Smooth muscle cell (in vitro differentiated cells): ENCODE results near the gene TCF4. TPM values are rescaled to one million over a fixed set of nuclear protein-coding genes. Genes with fewer than 3 reads are reported as not detected.
A peak's percentile ranks its signal among the peaks of the same experiment; 100 is the strongest.

ENCODE experiments used
- DNase-seq: peaks from one replicate; lab custom pipeline; 2025; ENCODE audit not compliant: unreplicated experiment; lab: John Stamatoyannopoulos, UW
- H2AFZ ChIP-seq: fragments of 200-600 bp; sonication (generic); 2 replicates; pipeline ENCODE4 v1.6.0; 2016; ENCODE audit warnings: antibody characterized with exemption, low read depth, mild to moderate bottlenecking
- H3F3A ChIP-seq: fragments of 200-600 bp; sonication (generic); 2 replicates; pipeline ENCODE4 v1.6.0; 2017; ENCODE audit warnings: antibody characterized with exemption, low read depth
- H3K27ac ChIP-seq: fragments of 200-600 bp; sonication (generic); 2 replicates; pipeline ENCODE4 v1.5.1; 2016; ENCODE audit warnings: low read depth, mild to moderate bottlenecking
- H3K27me3 ChIP-seq: fragments of 200-600 bp; sonication (generic); 2 replicates; pipeline ENCODE4 v1.6.1; 2016; ENCODE audit warnings: low read depth, mild to moderate bottlenecking
- H3K36me3 ChIP-seq: fragments of 200-600 bp; sonication (generic); 2 replicates; pipeline ENCODE4 v1.5.1; 2016; ENCODE audit warnings: low read depth
- H3K4me1 ChIP-seq: fragments of 200-600 bp; sonication (generic); 2 replicates; pipeline ENCODE4 v1.5.1; 2016; ENCODE audit warnings: low read depth
- H3K4me2 ChIP-seq: fragments of 200-600 bp; sonication (generic); 2 replicates; pipeline ENCODE4 v1.6.0; 2016; ENCODE audit warnings: mild to moderate bottlenecking
- H3K4me3 ChIP-seq: fragments of 200-600 bp; sonication (generic); 2 replicates; pipeline ENCODE4 v1.5.1; 2016; ENCODE audit warnings: mild to moderate bottlenecking
- H3K79me2 ChIP-seq: fragments of 200-600 bp; sonication (generic); 2 replicates; pipeline ENCODE4 v1.6.0; 2016; ENCODE audit warnings: low read depth, mild to moderate bottlenecking
- H3K9ac ChIP-seq: fragments of 200-600 bp; sonication (generic); 2 replicates; pipeline ENCODE4 v1.6.0; 2016; ENCODE audit warnings: low read depth
- H3K9me3 ChIP-seq: fragments of 200-600 bp; sonication (generic); replicated peaks from 2 replicates; pipeline ENCODE4 v1.5.1; 2016; ENCODE audit warnings: low read depth
- H4K20me1 ChIP-seq: fragments of 200-600 bp; sonication (generic); 2 replicates; pipeline ENCODE4 v1.6.0; 2016; ENCODE audit warnings: low read depth
- WGBS: methylation state at CpG from one replicate; pipeline ENCODE4 v1.1.7; 2016; ENCODE audit warnings: low lambda C conversion rate; 5-methylcytosine and 5-hydroxymethylcytosine counted together
- polyA plus RNA-seq: library from polyadenylated mRNA; unstranded; fragments of >200 nt; fragmentation: Nextera tagmentation; extraction: Ambion mirVana; gene quantifications from 2 replicates; pipeline ENCODE4 v1.2.1, GENCODE V29; 2016
- total RNA-seq: library from RNA; depleted of rRNA; stranded (reverse); fragments of >200 nt; gene quantifications from 2 replicates; pipeline ENCODE4 v1.2.3, GENCODE V29; 2014
- TF ChIP-seq, protein P1 (sequence below): fragments of 200-600 bp; sonication (generic); IDR thresholded peaks from 2 replicates; pipeline ENCODE4 v1.5.1; 2017; ENCODE audit warnings: borderline replicate concordance, mild to moderate bottlenecking, antibody characterized with exemption; ENCODE audit not compliant: insufficient read depth, poor library complexity, severe bottlenecking

Gene TCF4
- total and polyA plus RNA-seq, 2 experiments from 2014 or later = 105 to 120 TPM

DNA sequence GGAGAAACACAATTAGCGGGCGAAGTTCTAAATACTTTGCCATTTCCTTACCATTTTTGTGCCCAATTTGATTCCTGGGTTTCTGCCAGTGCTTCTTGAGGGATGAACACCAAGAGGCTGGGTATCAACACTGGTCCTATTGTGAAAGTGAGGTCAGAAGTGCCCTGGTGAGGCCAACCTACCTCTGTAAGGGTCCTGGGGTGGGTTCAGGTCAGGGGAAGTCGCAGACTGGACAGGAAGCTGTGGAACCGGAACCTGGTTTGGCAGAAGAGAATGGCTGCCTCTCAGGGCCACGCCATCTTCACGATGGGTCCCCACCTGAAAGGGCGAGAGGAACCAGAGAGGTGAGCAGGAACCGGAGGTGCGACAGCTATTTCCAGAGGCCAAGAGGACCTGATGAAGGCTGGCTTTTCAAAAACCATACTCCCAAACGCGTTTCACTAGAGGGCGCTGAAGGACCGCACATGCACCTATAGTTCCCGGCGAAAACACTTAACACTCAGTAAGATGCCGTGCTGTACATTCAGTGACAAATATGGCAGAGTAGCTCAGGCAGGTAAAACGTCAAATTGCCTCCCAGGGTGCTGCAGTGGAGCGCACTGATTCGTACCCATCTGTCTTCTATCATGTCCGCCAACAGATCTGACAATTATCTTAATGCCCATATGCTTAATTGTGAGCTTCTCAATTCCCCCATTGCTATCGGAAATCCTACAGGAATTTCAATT is 353.5 kb downstream of the TCF4 start:
- no peak overlapping the region for H2AFZ ChIP-seq
- peak; percentile 16 for DNase-seq
- TF ChIP-seq, protein P1, sequence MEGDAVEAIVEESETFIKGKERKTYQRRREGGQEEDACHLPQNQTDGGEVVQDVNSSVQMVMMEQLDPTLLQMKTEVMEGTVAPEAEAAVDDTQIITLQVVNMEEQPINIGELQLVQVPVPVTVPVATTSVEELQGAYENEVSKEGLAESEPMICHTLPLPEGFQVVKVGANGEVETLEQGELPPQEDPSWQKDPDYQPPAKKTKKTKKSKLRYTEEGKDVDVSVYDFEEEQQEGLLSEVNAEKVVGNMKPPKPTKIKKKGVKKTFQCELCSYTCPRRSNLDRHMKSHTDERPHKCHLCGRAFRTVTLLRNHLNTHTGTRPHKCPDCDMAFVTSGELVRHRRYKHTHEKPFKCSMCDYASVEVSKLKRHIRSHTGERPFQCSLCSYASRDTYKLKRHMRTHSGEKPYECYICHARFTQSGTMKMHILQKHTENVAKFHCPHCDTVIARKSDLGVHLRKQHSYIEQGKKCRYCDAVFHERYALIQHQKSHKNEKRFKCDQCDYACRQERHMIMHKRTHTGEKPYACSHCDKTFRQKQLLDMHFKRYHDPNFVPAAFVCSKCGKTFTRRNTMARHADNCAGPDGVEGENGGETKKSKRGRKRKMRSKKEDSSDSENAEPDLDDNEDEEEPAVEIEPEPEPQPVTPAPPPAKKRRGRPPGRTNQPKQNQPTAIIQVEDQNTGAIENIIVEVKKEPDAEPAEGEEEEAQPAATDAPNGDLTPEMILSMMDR = peak; percentile 75
- H3K36me3 ChIP-seq = peaks cover 26% of the 10 kb centered on the region
- no peaks in the 10 kb centered on the region for H3K9me3 ChIP-seq
- no peaks in the 10 kb centered on the region for H3K4me1 ChIP-seq
- no peaks in the 10 kb centered on the region for H3K79me2 ChIP-seq
- no peaks in the 10 kb centered on the region for H3F3A ChIP-seq
- H3K27ac ChIP-seq = no peak overlapping the region
- H3K4me3 ChIP-seq = no peak overlapping the region
- 53% methylated on average over 21 of the region's 21 CpGs for WGBS
- no peaks in the 10 kb centered on the region for H3K27me3 ChIP-seq
- H4K20me1 ChIP-seq = no peaks in the 10 kb centered on the region
- H3K9ac ChIP-seq = no peak overlapping the region
- H3K4me2 ChIP-seq = no peak overlapping the region

DNA sequence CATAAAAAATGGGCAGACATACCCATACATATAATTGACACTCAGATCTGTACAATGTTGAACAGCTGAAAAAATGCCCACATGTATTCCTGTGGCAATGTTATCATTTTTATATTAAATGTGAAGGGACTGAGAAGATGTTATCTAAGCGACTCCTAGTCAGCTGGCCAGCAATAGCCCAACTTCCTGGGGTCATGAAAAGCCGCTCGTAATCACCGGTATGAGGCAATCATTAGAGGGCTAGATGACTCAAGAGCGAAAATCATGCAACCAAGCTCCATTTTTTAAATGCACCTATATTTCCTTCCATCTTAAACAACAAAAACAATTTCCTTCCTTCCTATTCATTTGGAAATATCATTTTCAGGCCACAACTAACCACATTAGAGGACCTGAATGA is 354.1 kb downstream of the TCF4 start:
- H3K27me3 ChIP-seq = no peaks in the 10 kb centered on the region
- H4K20me1 ChIP-seq = no peaks in the 10 kb centered on the region
- H3K27ac ChIP-seq = no peak overlapping the region
- H3K9ac ChIP-seq = no peak overlapping the region
- no peaks in the 10 kb centered on the region for H3K4me1 ChIP-seq
- TF ChIP-seq, protein P1 = no peak
- no peak overlapping the region for H3K4me3 ChIP-seq
- H3F3A ChIP-seq = no peaks in the 10 kb centered on the region
- H3K79me2 ChIP-seq = no peaks in the 10 kb centered on the region
- peaks cover 29% of the 10 kb centered on the region for H3K36me3 ChIP-seq
- H3K9me3 ChIP-seq = no peaks in the 10 kb centered on the region
- 89% methylated on average over 5 of the region's 5 CpGs for WGBS
- no peak for DNase-seq
- H2AFZ ChIP-seq = no peak overlapping the region
- no peak overlapping the region for H3K4me2 ChIP-seq

DNA sequence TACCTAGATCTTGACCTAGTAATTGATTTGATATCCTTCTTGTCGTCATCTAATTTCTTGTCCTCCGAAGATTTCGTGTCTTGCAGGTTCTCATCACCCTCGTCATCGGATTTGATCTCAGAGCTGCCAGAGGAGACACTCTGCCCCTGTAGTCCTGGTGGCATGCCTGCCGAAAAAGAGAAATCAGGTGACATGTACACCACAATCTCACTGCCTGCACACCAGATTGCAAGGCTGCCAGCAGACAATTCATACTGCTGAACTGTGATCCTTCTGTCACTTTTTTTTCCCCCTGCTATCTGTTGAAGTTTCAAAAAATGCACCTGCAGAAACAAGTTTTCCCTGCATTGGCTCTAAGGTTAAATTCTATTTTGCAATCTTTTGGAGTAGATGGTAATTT is 355.5 kb downstream of the TCF4 start:
- Histone ChIP-seq H3K27me3 (no peaks in the 10 kb centered on the region), H2AFZ (no peak overlapping the region), H3K79me2 (no peaks in the 10 kb centered on the region), H3K4me1 (no peaks in the 10 kb centered on the region), H3K4me3 (no peak overlapping the region), H3K9ac (no peak overlapping the region), H3F3A (no peaks in the 10 kb centered on the region), H4K20me1 (no peaks in the 10 kb centered on the region), H3K27ac (no peak overlapping the region), H3K4me2 (no peak overlapping the region), H3K36me3 (peaks cover 32% of the 10 kb centered on the region), H3K9me3 (no peaks in the 10 kb centered on the region)
- no peak for DNase-seq
- TF ChIP-seq, protein P1 = no peak
- 100% methylated on average over 6 of the region's 6 CpGs for WGBS

DNA sequence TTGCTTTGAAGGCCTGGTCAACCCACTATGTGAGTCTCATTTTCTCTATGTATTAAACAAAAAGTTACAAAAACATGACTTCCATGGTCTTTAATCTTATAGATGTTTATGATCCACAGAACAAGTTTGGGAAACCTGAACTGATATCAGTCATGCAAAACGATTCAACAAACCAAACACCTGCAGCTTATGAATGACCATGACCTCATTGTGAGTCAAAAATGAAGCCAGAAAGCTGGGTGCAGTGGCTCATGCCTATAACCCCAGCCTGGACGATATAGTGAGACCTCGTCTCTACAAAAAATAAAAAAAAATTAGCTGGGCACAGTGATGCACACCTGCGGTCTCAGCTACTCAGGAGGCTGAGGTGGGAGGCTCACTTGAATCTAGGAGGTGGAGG is 358.3 kb downstream of the TCF4 start:
- Histone ChIP-seq H3K36me3 (peaks cover 41% of the 10 kb centered on the region), H2AFZ (no peak overlapping the region), H3K9ac (no peak overlapping the region), H3K27me3 (no peaks in the 10 kb centered on the region), H3F3A (no peaks in the 10 kb centered on the region), H3K4me1 (no peaks in the 10 kb centered on the region), H3K4me3 (no peak overlapping the region), H4K20me1 (no peaks in the 10 kb centered on the region), H3K79me2 (no peaks in the 10 kb centered on the region), H3K4me2 (no peak overlapping the region), H3K27ac (no peak overlapping the region), H3K9me3 (no peaks in the 10 kb centered on the region)
- TF ChIP-seq, protein P1 = no peak
- WGBS = 85% methylated on average over 4 of the region's 4 CpGs
- DNase-seq = no peak
